Ovary (tissue), 9 donors: ENCODE results near the gene TNS3. TPM values are rescaled to one million over a fixed set of nuclear protein-coding genes. Genes with fewer than 3 reads are reported as not detected.

Experiments
- DNase-seq, 5 donors: peaks; one replicate each; pipeline ENCODE4 v3.0.0-alpha.2; 2019 to 2020
- H3K27ac ChIP-seq, 2 donors: fragments of 200-600 bp; one replicate each; pipeline versions ENCODE4 v1.5.1 to v1.8.0; 2019 to 2022
- H3K27me3 ChIP-seq: fragments of 200-600 bp; one replicate; pipeline ENCODE4 v1.8.0; 2022
- H3K36me3 ChIP-seq: fragments of 200-600 bp; sonication (generic); one replicate; pipeline ENCODE4 v1.5.1; 2019
- H3K4me1 ChIP-seq: one replicate; pipeline ENCODE4 v1.8.1; 2013; ENCODE audit warnings: mild to moderate bottlenecking, moderate library complexity; ENCODE audit not compliant: insufficient read depth
- H3K4me3 ChIP-seq: fragments of 200-600 bp; sonication (generic); one replicate; pipeline ENCODE4 v1.5.1; 2017
- H3K9me3 ChIP-seq, 2 donors: fragments of 200-600 bp in 1 of 2; sonication (generic) in 1 of 2; one replicate each; pipeline versions ENCODE4 v1.5.1 to v1.8.1; 2013 to 2019; ENCODE audit warnings: mild to moderate bottlenecking in 1 of 2, moderate library complexity in 1 of 2
- EP300 ChIP-seq: sonication (generic); formaldehyde crosslinking; IDR thresholded peaks from one replicate; pipeline ENCODE4 v1.6.1; 2017; ENCODE audit warnings: antibody characterized with exemption
- POLR2A ChIP-seq: fragments of 450-650 bp; IDR thresholded peaks from one replicate; pipeline ENCODE4 v1.6.1; 2017; ENCODE audit warnings: antibody characterized with exemption, mild to moderate bottlenecking, moderate library complexity
- WGBS, 3 donors: extraction: QIAGEN DNeasy Blood & Tissue Kit in 1 of 3; methylation state at CpG; one replicate each; pipeline versions ENCODE4 v1.1.5 to v1.1.7; 2013 to 2017; 5-methylcytosine and 5-hydroxymethylcytosine counted together
- intact Hi-C, 4 donors: fragments of 100-400 bp; cut with DNase I; formaldehyde crosslinking; loops; one replicate each; pipeline versions ENCODE4 v1.11.0 to v1.15.1; 2022 to 2023
- polyA plus RNA-seq, 2 donors: library from polyadenylated mRNA; stranded (reverse); fragments of 200-250 nt in 1 of 2; fragments of 350-450 nt in 1 of 2; fragmentation: Illumina TruSeq in 1 of 2; extraction: RNeasy Lipid Tissue Mini Kit (QIAGEN cat#74804) in 1 of 2; gene quantifications; one replicate each; pipeline ENCODE4 v1.2.3, GENCODE V29; 2013 to 2014
- total RNA-seq, 7 donors: library from RNA; depleted of rRNA in 2 of 7; stranded (reverse); fragments of >200 nt in 2 of 7; fragmentation: NEBNext Ultra II Directional in 3 of 7; extraction: Animal tissue kit (Norgen Biotek cat#: 25700) in 3 of 7; gene quantifications; one replicate each; pipeline versions ENCODE4 v1.1.0 to v1.2.4, GENCODE V29; 2016 to 2023
- TF ChIP-seq, protein P1 (sequence below), 3 donors: fragments of 450-650 bp in 2 of 3; fragments of 200-600 bp in 1 of 3; IDR thresholded peaks; one replicate each; pipeline versions ENCODE4 v1.5.1 to v1.8.0; 2016 to 2022; ENCODE audit warnings: antibody characterized with exemption in 3 of 3, mild to moderate bottlenecking in 1 of 3
- donor health status: DM: no; HTN: no; CAD: no; lungs with moderate emphysema.
- donor health status: DM: no; HTN: no; CAD: no.
- donor health status: Bipolar disorder and iron deficiency.
- donor health status: DM: yes; HTN: yes; CAD: no.
- donor health status: DM: no; HTN: no; CAD: no.
- donor health status: DM: yes; HTN: yes; CAD: no.

Gene TNS3
- total and polyA plus RNA-seq, 9 donors = 36.6 to 137 (median 91.3) TPM

DNA sequence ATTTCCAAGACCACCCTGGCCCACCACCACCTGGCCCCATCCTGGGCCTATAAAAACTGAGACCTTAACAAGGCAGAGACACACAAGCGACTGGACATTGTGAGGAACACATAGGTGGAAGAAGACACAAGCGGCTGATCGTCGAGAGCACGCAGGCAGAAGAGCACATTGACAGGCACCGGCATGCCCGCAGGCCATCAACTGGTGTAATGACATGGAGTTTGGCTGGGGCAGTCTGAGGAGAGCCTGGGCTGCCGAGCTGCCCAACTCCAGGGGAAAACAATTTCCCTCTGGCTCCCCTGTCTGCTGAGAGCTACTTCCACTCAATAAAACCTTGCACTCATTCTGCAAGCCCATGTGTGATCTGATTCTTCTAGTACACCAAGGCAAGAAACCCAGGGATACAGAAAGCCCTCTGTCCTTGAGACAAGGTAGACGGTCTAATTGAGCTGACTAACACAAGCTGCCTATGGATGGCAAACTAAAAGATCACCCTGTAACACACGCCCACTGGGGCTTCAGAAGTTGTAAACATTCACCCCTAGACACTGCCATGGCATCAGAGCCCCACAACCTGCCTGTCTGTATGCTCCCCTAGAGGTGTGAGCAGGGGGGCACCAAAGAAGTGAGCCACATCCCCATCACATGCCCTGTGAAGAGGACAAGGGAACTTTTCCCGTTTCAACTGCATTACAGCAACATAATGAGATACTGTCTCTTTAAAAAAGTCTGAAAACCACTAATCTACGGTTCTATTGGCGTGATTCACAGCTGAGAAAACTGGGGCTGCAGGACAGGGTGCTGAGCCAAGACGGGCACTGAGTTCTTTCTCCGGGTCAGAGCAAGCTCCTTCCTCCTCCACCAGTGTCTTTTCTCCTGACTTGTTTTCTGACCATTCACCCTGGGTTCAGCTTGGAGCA is 18.5 kb upstream of the TNS3 start:
- no peaks in the 10 kb centered on the region for H3K27me3 ChIP-seq
- peak overlapping the region in 1 of 2 donors; percentile 7 for H3K27ac ChIP-seq
- no peak overlapping the region for H3K4me3 ChIP-seq
- intact Hi-C loops = no loop called here
- H3K36me3 ChIP-seq = no peaks in the 10 kb centered on the region
- H3K4me1 ChIP-seq = peaks cover 24% of the 10 kb centered on the region
- WGBS, 3 donors = 55 to 64% (median 60%) methylated on average over 15 of the region's 15 CpGs
- TF ChIP-seq, protein P1, sequence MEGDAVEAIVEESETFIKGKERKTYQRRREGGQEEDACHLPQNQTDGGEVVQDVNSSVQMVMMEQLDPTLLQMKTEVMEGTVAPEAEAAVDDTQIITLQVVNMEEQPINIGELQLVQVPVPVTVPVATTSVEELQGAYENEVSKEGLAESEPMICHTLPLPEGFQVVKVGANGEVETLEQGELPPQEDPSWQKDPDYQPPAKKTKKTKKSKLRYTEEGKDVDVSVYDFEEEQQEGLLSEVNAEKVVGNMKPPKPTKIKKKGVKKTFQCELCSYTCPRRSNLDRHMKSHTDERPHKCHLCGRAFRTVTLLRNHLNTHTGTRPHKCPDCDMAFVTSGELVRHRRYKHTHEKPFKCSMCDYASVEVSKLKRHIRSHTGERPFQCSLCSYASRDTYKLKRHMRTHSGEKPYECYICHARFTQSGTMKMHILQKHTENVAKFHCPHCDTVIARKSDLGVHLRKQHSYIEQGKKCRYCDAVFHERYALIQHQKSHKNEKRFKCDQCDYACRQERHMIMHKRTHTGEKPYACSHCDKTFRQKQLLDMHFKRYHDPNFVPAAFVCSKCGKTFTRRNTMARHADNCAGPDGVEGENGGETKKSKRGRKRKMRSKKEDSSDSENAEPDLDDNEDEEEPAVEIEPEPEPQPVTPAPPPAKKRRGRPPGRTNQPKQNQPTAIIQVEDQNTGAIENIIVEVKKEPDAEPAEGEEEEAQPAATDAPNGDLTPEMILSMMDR (IDR thresholded peaks at IDR 0.05) = no peak
- no peak for TF ChIP-seq POLR2A
- no peak for TF ChIP-seq EP300
- peaks cover 0 to 4% of the 10 kb centered on the region in 2 donors for H3K9me3 ChIP-seq
- peak in 2 of 5 donors; percentile 44 to 58 for DNase-seq

DNA sequence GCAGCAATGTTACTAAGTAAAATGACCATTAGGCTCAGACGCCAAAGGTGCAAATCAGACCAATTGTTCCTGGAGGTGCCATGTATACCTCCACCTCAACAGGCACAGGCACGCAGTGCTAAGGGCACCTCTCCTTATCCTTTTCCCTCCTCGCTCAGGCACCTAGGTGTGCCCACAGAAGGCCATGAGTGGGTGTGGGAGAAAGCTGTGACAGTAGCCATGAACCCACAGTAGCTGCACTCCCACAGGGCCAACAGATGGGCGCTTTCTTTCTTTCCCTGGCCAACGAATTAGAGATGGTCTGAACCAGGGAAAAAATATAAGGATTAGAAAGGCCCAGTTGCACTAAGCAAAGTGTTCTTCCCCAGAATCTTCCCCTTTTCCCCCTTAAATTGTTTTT is 15.5 kb upstream of the TNS3 start:
- H3K4me1 ChIP-seq = peaks cover 18% of the 10 kb centered on the region
- no peak for DNase-seq
- H3K36me3 ChIP-seq = no peaks in the 10 kb centered on the region
- intact Hi-C loops = no loop called here
- no peak overlapping the region for H3K27ac ChIP-seq
- TF ChIP-seq, protein P1 (IDR thresholded peaks at IDR 0.05) = no peak
- TF ChIP-seq EP300 = no peak
- TF ChIP-seq POLR2A = no peak
- peaks cover 0 to 4% of the 10 kb centered on the region in 2 donors for H3K9me3 ChIP-seq
- H3K27me3 ChIP-seq = no peaks in the 10 kb centered on the region
- no peak overlapping the region for H3K4me3 ChIP-seq
- WGBS, 3 donors = 87 to 96% (median 89%) methylated on average over 5 of the region's 5 CpGs

- H3K4me1 ChIP-seq = peaks cover 20% of the 10 kb centered on the region
- H3K4me3 ChIP-seq = no peak overlapping the region
- H3K36me3 ChIP-seq = no peaks in the 10 kb centered on the region
- TF ChIP-seq EP300 = no peak
- TF ChIP-seq, protein P1 (IDR thresholded peaks at IDR 0.05) = no peak
- no peak for TF ChIP-seq POLR2A
- 41 to 53% (median 52%) methylated on average over 12 of the region's 12 CpGs for WGBS, 3 donors
- no peak for DNase-seq
- no peak overlapping the region for H3K27ac ChIP-seq
- intact Hi-C loops = no loop called here
- no peaks in the 10 kb centered on the region for H3K27me3 ChIP-seq
- peaks cover 0 to 4% of the 10 kb centered on the region in 2 donors for H3K9me3 ChIP-seq
Observed at GRCh38 chr7:47596502-47597202, 14.7 kb upstream of the TNS3 start.

GRCh38 chr7:47594406-47594805 is 12.5 kb upstream of the TNS3 start:
- H3K27ac ChIP-seq = no peak overlapping the region
- TF ChIP-seq, protein P1 (IDR thresholded peaks at IDR 0.05) = no peak
- TF ChIP-seq EP300 = no peak
- TF ChIP-seq POLR2A = no peak
- H3K4me3 ChIP-seq = no peak overlapping the region
- no peaks in the 10 kb centered on the region for H3K27me3 ChIP-seq
- H3K36me3 ChIP-seq = no peaks in the 10 kb centered on the region
- H3K9me3 ChIP-seq = peaks cover 0 to 4% of the 10 kb centered on the region in 2 donors
- 23 to 38% (median 25%) methylated on average over 3 of the region's 3 CpGs for WGBS, 3 donors
- DNase-seq = no peak
- intact Hi-C loops = no loop called here
- peaks cover 3% of the 10 kb centered on the region for H3K4me1 ChIP-seq
